AG09309 (cell line): Measurements from ENCODE around the gene PARD3.

Experiments
- DNase-seq: peaks from one replicate; pipeline ENCODE4 v3.0.0-alpha.2; 2010; ENCODE audit warnings: low read depth
- H3K4me3 ChIP-seq: 2 replicates; pipeline ENCODE4 v1.5.1; 2011; ENCODE audit warnings: mild to moderate bottlenecking, low read depth, low read length, moderate library complexity; ENCODE audit not compliant: control insufficient read depth
- TF ChIP-seq, protein P1 (sequence below): IDR thresholded peaks from 2 replicates; pipeline ENCODE4 v1.5.1; 2011; ENCODE audit warnings: mild to moderate bottlenecking, low read depth, low read length, inconsistent platforms; ENCODE audit not compliant: insufficient read depth, control insufficient read depth; ENCODE audit errors: missing control alignments

The PARD3 gene

DNA sequence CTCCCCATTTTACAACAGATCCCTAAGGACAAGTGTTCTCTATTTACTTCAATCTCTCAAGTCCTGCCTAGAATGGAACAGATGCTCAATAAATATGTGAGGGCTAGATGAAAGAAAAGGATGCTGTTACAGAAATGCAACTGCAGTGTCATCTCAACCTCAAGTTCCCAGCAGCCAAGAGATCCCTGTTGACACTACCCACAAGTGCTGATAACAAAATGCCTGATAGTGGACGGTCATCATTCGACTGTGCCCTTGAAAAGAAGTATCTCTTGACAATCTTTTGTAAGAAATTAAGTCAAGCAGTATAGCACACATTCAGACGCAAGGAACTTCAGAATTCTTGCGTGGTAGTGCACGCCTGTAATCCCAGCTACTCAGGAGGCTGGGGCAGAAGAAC lies 133.2 kb downstream of the PARD3 start:
- H3K4me3 ChIP-seq: no peak overlapping the region
- no peak for DNase-seq
- TF ChIP-seq, protein P1, sequence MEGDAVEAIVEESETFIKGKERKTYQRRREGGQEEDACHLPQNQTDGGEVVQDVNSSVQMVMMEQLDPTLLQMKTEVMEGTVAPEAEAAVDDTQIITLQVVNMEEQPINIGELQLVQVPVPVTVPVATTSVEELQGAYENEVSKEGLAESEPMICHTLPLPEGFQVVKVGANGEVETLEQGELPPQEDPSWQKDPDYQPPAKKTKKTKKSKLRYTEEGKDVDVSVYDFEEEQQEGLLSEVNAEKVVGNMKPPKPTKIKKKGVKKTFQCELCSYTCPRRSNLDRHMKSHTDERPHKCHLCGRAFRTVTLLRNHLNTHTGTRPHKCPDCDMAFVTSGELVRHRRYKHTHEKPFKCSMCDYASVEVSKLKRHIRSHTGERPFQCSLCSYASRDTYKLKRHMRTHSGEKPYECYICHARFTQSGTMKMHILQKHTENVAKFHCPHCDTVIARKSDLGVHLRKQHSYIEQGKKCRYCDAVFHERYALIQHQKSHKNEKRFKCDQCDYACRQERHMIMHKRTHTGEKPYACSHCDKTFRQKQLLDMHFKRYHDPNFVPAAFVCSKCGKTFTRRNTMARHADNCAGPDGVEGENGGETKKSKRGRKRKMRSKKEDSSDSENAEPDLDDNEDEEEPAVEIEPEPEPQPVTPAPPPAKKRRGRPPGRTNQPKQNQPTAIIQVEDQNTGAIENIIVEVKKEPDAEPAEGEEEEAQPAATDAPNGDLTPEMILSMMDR: no peak

DNA sequence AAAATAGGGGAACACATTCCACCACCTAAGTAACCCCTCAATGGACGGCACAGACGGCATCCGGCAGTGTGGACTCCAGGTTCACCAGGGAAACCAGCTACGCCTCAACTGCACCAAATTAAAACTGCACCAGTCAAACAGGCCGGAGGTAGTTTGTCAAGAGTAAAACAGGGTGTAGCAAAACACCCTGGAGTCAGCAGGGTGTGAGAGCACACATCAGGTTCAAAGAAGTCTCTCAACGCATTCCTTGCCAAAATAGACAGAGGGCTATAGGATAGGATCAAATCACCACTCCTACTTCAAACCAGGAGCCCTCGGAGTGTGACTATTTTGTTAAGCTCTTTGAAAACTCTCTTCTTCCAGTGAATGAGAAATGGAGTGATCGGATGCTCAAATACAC lies 135.9 kb downstream of the PARD3 start:
- TF ChIP-seq, protein P1: no peak
- no peak for DNase-seq
- H3K4me3 ChIP-seq: no peak overlapping the region

DNA sequence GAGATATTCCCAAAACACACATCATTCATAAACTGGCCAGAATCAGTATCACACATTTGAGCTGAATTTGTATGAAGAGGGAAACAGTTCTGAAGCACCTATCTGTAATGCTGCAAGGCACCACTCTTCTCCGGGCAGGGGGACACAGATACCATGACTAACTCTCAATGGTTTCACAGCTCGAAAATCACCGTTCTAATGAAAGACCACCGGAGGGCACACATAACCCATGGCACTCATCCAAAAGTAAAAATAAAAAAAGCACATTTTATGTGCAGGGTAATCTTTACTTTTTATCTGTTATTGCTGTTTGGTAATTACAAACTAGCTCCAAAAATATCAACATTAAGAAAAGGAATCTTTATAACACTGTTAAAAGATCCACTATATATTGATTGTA lies 137.5 kb downstream of the PARD3 start:
- DNase-seq: no peak

DNA sequence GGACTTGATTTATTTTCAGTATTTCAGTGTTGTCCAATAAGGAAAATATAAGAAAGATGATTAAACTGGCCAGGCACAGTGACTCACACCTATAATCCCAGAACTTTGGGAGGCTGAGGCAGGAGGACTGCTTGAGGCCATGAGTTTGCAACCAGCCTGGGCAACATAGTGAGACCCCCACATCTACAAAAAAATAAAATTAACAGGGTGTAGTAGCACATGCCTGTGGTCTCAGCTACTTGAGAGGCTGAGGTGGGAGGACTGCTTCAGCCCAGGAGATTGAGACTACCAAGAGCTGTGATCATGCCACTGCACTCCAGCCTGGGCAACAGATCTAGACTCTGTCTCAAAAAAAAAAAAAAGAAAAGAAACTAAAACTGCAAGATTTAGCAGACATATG lies 138.0 kb downstream of the PARD3 start:
- H3K4me3 ChIP-seq: no peak overlapping the region
- TF ChIP-seq, protein P1: no peak
- DNase-seq: no peak

More for the DNA sequence above, 137.5 kb downstream of the PARD3 start:
- TF ChIP-seq, protein P1: no peak
- no peak overlapping the region for H3K4me3 ChIP-seq

DNA sequence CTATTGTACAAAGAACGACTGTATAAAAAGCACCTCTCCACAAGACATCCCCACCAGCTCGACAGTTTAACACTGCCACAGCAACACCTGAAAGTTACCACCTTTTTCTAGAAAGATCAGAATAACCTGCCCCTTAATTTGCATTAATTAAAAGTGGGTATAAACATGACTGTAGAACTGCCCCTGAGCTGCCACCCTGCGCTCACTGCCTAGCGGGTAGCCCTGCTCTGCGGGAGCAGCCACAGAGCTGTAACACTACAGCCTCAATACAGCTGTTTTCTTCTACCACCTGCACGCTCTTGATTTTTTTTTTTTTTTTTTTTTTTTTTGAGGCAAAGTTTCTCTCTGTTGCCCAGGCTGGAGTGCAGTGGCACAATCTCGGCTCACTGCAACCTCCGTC lies 140.9 kb downstream of the PARD3 start:
- H3K4me3 ChIP-seq: no peak overlapping the region
- no peak for DNase-seq
- TF ChIP-seq, protein P1: no peak

DNA sequence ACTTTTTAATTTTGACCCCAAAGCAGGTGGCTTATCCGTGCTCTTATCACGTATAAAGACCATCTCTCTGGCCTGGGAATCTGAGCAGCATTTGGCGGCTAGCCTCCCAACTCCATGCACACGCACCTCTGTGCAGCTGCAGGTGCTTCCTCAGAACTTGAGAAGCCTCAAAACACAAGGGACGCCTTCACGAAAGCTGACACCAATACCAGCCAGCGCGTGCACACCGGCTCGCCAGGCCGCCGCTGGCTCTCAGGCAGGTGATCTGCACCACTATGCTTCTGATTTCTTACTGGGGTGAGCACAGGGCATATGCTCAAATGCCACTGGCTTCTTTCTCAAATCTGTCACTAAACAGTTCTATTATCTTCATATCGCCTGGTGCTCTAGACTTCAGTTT lies 145.0 kb downstream of the PARD3 start:
- no peak for DNase-seq
- TF ChIP-seq, protein P1: no peak
- H3K4me3 ChIP-seq: no peak overlapping the region

DNA sequence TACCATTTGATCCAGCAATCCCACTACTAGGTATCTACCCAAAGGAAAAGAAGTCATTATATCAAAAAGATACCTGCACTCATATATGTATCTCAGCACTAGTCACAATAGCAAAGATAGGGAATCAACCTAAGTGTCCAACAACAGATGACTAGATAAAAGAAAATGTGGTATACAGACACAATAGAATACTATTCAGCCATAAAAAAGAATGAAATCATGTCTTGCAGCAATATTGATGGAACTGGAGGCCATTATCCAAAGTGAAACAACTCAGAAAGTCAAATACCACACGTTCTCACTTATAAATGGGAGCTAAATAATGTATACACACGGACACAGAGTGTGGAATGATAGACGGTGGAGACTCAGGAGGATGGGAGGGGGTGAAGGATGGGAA lies 146.0 kb downstream of the PARD3 start:
- TF ChIP-seq, protein P1: no peak
- DNase-seq: no peak
- H3K4me3 ChIP-seq: no peak overlapping the region
